HS-27A (cell line): ENCODE results near the gene CLPTM1.
A peak's percentile ranks its signal among the peaks of the same experiment; 100 is the strongest.
"Not testable (repeated sequence)": the region's sequence is repeated elsewhere in the genome, so short reads cannot be mapped to it uniquely, and the experiment has no call there.

Source experiments
- DNase-seq: peaks from one replicate; pipeline ENCODE4 v3.0.0-alpha.2; 2012; ENCODE audit warnings: low read depth, missing footprints

CLPTM1 gene, protein sequence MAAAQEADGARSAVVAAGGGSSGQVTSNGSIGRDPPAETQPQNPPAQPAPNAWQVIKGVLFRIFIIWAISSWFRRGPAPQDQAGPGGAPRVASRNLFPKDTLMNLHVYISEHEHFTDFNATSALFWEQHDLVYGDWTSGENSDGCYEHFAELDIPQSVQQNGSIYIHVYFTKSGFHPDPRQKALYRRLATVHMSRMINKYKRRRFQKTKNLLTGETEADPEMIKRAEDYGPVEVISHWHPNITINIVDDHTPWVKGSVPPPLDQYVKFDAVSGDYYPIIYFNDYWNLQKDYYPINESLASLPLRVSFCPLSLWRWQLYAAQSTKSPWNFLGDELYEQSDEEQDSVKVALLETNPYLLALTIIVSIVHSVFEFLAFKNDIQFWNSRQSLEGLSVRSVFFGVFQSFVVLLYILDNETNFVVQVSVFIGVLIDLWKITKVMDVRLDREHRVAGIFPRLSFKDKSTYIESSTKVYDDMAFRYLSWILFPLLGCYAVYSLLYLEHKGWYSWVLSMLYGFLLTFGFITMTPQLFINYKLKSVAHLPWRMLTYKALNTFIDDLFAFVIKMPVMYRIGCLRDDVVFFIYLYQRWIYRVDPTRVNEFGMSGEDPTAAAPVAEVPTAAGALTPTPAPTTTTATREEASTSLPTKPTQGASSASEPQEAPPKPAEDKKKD

DNA sequence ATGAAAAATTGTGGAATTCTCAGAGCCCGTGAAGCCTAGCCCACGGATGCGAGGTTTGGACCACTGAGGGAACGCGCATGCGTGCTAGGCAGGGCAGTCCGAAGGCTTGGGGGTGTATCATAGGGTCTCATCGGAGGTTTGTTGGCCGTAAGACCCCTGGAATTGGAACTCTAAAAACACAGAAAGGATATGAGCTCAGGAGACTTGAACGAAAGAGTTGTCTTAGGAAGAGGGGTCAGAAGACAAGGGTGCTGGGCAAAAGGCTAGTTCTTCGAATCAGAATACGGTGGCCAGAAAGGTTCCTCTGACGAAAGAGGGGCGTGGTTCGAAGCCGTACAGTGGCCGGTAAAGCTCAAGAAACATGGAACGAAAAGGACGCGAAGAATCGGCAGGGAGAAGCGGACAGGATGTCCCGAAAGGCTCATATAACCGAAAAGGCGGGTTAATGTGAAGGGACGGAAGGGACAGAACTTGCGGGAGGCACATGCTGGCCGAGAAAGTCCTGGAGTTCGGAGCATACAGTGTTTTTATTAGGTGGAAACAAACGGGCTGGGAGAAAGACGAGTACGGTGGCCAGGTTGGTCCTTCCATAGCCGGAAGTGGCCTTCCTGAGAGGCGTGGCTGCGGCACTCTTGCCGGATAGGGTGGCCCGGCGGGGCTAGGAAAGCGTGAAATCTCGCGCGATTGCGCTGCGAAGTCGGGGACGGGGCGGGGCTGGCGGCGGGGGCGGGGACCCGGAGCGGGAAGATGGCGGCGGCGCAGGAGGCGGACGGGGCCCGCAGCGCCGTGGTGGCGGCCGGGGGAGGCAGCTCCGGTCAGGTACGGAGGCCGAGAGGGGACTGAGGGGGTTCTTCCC, at the start of gene CLPTM1:
Gene CLPTM1 (plus strand): TSS at position 732 of the 856 bp plus-strand sequence. CDS start 16 bp downstream, at position 748.
- DNase-seq: peak; percentile 98

DNA sequence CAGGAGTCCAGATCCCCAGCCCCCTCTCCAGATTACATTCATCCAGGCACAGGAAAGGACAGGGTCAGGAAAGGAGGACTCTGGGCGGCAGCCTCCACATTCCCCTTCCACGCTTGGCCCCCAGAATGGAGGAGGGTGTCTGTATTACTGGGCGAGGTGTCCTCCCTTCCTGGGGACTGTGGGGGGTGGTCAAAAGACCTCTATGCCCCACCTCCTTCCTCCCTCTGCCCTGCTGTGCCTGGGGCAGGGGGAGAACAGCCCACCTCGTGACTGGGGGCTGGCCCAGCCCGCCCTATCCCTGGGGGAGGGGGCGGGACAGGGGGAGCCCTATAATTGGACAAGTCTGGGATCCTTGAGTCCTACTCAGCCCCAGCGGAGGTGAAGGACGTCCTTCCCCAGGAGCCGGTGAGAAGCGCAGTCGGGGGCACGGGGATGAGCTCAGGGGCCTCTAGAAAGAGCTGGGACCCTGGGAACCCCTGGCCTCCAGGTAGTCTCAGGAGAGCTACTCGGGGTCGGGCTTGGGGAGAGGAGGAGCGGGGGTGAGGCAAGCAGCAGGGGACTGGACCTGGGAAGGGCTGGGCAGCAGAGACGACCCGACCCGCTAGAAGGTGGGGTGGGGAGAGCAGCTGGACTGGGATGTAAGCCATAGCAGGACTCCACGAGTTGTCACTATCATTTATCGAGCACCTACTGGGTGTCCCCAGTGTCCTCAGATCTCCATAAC, 49.6 kb upstream of the CLPTM1 start, which contains the start of gene APOE:
Gene APOE (plus strand): TSS at position 360 of the 724 bp plus-strand sequence. CDS start 829 bp downstream, outside the sequence.
- DNase-seq: no peak

DNA sequence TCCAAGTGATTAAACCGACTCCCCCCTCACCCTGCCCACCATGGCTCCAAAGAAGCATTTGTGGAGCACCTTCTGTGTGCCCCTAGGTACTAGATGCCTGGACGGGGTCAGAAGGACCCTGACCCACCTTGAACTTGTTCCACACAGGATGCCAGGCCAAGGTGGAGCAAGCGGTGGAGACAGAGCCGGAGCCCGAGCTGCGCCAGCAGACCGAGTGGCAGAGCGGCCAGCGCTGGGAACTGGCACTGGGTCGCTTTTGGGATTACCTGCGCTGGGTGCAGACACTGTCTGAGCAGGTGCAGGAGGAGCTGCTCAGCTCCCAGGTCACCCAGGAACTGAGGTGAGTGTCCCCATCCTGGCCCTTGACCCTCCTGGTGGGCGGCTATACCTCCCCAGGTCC, 47.6 kb upstream of the CLPTM1 start:
- no peak for DNase-seq

DNA sequence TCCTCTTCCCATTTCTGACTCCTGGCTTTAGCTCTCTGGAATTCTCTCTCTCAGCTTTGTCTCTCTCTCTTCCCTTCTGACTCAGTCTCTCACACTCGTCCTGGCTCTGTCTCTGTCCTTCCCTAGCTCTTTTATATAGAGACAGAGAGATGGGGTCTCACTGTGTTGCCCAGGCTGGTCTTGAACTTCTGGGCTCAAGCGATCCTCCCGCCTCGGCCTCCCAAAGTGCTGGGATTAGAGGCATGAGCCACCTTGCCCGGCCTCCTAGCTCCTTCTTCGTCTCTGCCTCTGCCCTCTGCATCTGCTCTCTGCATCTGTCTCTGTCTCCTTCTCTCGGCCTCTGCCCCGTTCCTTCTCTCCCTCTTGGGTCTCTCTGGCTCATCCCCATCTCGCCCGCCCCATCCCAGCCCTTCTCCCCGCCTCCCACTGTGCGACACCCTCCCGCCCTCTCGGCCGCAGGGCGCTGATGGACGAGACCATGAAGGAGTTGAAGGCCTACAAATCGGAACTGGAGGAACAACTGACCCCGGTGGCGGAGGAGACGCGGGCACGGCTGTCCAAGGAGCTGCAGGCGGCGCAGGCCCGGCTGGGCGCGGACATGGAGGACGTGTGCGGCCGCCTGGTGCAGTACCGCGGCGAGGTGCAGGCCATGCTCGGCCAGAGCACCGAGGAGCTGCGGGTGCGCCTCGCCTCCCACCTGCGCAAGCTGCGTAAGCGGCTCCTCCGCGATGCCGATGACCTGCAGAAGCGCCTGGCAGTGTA, 46.9 kb upstream of the CLPTM1 start:
- DNase-seq: no peak

DNA sequence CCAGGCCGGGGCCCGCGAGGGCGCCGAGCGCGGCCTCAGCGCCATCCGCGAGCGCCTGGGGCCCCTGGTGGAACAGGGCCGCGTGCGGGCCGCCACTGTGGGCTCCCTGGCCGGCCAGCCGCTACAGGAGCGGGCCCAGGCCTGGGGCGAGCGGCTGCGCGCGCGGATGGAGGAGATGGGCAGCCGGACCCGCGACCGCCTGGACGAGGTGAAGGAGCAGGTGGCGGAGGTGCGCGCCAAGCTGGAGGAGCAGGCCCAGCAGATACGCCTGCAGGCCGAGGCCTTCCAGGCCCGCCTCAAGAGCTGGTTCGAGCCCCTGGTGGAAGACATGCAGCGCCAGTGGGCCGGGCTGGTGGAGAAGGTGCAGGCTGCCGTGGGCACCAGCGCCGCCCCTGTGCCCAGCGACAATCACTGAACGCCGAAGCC, 46.3 kb upstream of the CLPTM1 start:
- no peak for DNase-seq

DNA sequence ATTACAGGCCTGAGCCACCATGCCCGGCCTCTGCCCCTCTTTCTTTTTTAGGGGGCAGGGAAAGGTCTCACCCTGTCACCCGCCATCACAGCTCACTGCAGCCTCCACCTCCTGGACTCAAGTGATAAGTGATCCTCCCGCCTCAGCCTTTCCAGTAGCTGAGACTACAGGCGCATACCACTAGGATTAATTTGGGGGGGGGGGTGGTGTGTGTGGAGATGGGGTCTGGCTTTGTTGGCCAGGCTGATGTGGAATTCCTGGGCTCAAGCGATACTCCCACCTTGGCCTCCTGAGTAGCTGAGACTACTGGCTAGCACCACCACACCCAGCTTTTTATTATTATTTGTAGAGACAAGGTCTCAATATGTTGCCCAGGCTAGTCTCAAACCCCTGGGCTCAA, 45.4 kb upstream of the CLPTM1 start:
- no peak for DNase-seq

DNA sequence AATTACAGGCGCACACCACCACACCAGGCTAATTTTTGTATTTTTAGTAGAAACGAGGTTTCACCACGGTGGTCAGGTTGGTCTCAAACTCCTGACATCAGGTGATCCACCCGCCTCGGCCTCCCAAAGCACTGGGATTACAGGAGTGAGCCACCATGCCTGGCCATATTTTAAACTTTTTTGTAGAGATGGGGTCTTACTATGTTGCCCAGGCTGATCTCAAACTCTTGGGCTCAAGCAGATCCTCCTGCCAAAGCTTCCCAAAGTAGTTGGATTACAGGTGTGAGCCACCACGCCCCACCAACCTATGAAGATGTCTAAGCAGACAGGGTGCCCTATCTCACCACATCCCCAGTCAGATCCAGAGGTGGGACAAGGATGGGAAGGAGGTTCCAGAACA, 43.3 kb upstream of the CLPTM1 start:
- not testable (repeated sequence) for DNase-seq

DNA sequence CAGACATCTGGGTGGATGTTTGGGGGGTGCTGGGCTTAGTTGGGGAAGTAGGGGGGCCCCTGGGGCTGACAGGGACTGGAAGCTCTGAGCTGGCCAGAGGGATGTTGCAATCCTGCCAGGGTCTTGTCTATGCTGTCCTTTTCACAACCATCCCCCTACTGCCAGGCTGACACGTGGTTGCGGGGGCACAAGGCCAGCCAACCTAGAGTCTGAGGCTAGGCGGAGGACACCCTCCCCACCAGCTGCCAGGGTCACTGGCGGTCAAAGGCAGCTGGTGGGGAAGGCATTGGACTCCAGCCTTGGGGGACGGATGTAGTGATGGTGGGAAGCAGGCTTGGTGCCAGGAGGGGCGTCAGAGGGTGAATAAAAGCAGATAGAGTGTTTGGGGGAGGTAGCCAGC, 42.3 kb upstream of the CLPTM1 start:
- DNase-seq: no peak

DNA sequence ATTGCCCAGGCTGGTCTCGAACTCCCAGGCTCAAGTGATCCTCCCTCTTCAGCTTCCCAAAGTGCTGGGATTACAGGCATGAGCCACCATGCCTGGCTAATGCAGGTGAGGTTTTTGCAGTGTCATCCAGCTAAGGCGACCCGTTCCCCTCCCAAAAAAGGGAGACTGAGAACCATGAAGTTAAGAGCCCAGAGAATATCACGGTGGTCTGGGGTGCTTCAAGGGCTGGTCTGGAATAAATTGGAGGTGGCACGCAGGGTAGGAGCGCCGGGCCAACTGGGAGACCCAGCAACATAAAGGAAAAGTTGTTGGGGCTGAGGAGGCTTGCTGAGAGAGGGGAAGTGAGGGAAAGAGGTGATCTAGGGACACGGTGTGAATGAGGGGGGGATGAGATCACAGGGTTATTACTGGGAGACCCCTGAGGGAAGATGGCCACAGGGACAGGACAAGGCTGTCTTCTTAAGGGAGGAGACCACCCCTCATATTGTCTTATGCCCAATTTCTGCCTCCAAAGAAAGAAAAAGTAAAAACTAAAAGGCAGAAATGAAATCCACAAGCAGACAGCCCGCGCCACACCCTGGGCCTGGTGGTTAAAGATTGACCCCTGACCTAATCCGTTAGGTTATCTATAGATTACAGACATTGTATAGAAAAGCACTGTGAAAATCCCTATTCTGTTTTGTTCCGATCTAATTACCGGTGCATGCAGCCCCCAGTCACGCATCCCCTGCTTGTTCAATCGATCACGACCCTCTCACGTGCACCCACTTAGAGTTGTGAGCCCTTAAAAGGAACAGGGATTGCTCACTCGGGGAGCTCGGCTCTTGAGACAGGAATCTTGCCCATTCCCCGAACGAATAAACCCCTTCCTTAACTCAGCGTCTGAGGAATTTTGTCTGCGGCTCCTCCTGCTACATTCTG, 41.4 kb upstream of the CLPTM1 start:
- DNase-seq: not testable (repeated sequence)

DNA sequence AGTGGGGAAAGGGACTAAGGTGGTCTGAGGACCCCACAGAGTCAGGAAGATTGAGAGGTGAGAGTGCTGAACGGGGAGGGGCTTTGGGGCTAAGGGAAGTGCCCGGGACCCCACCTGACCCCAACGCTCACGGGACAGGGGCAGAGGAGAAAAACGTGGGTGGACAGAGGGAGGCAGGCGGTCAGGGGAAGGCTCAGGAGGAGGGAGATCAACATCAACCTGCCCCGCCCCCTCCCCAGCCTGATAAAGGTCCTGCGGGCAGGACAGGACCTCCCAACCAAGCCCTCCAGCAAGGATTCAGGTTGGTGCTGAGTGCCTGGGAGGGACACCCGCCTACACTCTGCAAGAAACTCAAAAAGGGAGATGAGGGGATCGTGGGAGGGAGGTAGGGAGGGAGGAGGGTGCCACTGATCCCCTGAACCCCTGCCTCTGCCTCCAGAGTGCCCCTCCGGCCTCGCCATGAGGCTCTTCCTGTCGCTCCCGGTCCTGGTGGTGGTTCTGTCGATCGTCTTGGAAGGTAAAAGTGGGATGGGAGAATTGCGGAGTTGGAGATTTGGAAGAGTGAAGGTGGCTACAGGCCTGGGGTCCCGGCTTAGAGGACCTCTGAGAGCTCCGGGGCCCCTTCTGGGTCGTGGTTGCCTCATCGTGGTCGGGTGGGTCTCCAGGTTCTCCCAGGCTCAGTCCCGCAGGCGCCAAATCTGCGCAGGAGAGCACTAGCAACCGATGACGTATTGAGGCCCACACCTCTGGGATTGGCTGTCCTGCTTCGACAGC, 40.6 kb upstream of the CLPTM1 start, which contains the start of gene APOC1:
Gene APOC1 (plus strand): TSS at position 176 of the 774 bp plus-strand sequence. CDS start 284 bp downstream, at position 460.
- DNase-seq: peak; percentile 70

DNA sequence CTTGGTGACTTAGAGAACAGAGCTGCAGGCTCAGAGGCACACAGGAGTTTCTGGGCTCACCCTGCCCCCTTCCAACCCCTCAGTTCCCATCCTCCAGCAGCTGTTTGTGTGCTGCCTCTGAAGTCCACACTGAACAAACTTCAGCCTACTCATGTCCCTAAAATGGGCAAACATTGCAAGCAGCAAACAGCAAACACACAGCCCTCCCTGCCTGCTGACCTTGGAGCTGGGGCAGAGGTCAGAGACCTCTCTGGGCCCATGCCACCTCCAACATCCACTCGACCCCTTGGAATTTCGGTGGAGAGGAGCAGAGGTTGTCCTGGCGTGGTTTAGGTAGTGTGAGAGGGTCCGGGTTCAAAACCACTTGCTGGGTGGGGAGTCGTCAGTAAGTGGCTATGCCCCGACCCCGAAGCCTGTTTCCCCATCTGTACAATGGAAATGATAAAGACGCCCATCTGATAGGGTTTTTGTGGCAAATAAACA, 30.9 kb upstream of the CLPTM1 start:
- no peak for DNase-seq

DNA sequence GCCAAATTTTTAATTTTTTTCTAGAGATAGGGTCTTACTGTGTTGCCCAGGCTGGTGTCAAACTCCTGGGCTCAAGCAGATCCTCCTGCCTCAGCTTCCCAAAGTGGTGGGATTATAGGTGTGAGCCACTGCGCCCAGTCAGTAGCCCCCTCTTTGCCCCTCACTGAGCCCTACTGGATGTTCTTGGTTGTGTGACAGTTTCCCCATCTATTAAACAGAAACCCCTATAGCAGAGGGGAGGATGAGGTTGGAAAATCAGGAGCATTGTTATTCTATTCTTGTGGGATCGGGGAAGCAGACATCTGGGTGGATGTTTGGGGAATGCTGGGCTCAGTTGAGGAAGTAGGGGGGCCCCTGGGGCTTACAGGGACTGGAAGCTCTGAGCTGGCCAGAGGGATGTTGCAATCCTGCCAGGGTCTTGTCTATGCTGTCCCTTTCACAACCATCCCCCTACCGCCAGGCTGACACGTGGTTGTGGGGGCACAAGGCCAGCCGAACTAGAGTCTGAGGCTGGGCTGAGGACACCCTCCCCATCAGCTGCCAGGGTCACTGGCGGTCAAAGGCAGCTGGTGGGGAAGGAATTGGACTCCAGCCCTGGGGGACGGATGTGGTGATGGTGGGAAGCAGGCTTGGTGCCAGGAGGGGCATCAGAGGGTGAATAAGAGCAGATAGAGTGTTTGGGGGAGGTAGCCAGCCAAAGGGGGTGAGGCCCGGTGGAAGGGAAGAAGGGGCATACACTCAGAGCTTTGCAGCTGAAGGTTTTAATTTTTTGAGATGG, 29.9 kb upstream of the CLPTM1 start:
- no peak for DNase-seq

DNA sequence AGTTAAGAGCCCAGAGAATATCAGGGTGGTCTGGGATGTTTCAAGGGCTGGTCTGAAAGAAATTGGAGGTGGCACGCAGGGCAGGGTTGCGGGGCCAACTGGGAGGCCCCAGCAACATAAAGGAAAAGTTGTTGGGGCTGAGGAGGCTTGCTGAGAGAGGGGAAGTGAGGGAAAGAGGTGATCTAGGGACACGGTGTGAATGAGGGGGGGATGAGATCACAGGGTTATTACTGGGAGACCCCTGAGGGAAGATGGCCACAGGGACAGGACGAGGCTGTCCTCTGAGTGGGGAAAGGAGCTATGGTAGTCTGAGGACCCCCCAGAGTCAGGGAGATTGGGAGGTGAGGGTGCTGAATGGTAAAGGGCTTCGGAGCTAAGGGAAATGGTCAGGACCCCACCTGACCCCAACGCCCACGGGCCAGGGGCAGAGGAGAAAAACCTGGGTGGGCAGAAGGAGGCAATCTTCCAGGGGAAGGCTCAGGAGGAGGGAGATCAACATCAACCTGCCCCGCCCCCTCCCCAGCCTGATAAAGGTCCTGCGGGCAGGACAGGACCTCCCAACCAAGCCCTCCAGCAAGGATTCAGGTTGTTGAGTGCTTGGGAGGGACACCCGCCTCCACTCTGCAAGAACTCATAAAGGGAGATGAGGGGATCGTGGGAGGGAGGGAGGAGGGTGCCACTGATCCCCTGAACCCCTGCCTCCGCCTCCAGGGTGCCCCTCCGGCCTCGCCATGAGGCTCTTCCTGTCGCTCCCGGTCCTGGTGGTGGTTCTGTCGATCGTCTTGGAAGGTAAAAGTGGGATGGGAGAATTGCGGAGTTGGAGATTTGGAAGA, 28.7 kb upstream of the CLPTM1 start:
- not testable (repeated sequence) for DNase-seq

DNA sequence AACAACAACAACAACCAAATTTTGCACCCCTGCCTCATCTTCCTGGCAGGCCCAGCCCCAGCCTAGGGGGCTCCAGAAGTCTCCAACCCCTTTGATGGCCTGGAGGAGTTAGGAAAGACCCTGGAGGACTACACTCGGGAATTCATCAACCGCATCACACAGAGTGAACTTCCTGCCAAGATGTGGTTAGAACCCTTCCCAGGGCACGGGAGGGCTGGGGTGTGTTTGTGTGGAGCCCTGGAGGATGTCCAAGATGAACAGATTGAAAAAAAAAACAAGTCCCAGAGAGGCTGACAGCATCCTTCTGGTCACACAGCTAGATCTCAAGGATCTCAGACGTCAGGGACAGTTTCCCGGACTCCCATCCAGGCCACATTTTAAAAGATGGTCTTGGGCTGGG, 27.4 kb upstream of the CLPTM1 start:
- DNase-seq: no peak

DNA sequence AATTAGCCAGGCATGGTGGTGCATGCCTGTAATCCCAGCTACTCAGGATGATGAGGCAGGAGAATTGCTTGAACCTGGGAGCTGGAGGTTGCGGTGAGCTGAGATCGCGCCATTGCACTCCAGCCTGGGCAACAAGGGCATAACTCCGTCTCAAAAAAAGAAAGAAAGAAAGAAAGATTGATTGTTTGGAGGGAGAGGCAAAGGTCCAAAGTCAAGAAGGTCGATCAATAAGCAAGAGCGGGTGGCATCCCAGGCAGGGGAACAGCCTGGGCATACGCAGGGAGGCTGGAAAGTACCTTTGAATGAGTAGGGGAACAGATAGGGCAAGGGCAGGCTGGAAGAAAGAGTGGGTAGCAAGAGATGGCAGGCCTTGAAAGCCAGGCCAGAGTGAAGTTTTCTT, 25.1 kb upstream of the CLPTM1 start:
- DNase-seq: no peak

DNA sequence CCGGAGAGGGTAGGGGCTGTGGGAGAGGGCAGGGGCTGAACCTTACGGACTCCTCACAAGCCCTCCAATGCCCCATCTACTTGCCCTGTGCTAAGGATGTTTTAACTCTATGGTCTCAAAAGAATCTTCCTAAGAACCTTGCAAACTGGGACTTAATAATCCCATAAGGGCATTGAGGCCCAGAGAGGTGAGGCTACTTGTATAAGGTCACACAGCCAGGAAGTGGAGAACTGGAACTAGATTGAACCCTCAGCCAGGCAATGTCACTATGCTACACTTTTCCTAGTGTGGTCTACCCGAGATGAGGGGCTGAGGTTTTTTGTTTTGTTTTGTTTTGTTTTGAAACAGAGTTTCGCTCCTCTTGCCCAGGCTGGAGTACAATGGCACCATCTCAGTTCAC, 23.6 kb upstream of the CLPTM1 start:
- no peak for DNase-seq

DNA sequence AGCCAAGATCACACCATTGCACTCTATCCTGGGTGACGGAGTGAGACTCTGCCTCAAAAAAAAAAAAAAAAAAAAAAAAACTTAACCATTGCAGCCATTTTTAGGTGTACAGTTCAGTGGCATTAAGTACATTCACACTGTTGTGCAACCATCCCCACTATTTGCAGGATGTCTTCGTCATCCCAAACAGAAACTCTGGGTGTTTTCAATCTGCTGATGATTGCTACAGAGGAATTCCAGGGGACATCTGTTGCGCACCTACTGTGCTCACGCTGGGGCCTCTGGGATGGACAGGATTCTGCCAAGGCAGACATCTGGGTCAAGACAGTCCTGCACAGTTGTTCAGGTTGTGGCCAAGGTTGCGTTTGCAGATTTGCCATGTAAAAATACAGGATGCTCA, 15.5 kb upstream of the CLPTM1 start:
- no peak for DNase-seq
